NT2/D1 (cell line): ENCODE measurements around the gene OTOGL.
"Not testable (repeated sequence)": the region's sequence is repeated elsewhere in the genome, so short reads cannot be mapped to it uniquely, and the experiment has no call there.

ENCODE experiments used
- SUZ12 ChIP-seq: IDR thresholded peaks from 2 replicates; pipeline ENCODE4 v1.6.1; 2011; ENCODE audit not compliant: insufficient read length, insufficient read depth; ENCODE audit errors: extremely low read depth
- YY1 ChIP-seq: IDR thresholded peaks from 2 replicates; pipeline ENCODE4 v1.6.1; 2011; ENCODE audit not compliant: insufficient read length, insufficient read depth

GRCh38 chr12:80083892-80084614 lies 15.3 kb upstream of the OTOGL start:
- TF ChIP-seq SUZ12, YY1: not testable (repeated sequence)
